Left ventricle myocardium superior (tissue), 1 donor: ENCODE measurements around the gene CHRM5. TPM values are rescaled to one million over a fixed set of nuclear protein-coding genes. Genes with fewer than 3 reads are reported as not detected.
"Not testable (repeated sequence)": the region's sequence is repeated elsewhere in the genome, so short reads cannot be mapped to it uniquely, and the experiment has no call there.

Source experiments
- ATAC-seq: fragments of 200-7000 bp; cut with Tn5 transposase; one replicate; pipeline ENCODE4 v1.9.1; 2020; ENCODE audit warnings: mild to moderate bottlenecking, moderate library complexity
- DNase-seq: peaks from one replicate; pipeline ENCODE4 v3.0.0-alpha.2; 2020
- intact Hi-C: fragments of 100-400 bp; cut with micrococcal nuclease; formaldehyde crosslinking; loops from one replicate; pipeline ENCODE4 v1.11.0; 2022
- total RNA-seq: library from RNA; stranded (reverse); fragmentation: NEBNext Ultra II Directional; extraction: Animal tissue kit (Norgen Biotek cat#: 25700); gene quantifications from one replicate; pipeline ENCODE4 v1.2.1, GENCODE V29; 2021
- donor health status: DM: no; HTN: yes; CAD: no; lungs with severe emphysema.

Gene CHRM5
- total RNA-seq, 1 donor from 2014 or later, result not detected

- no peak for DNase-seq
- ATAC-seq, result no peak
- intact Hi-C loops, result no loop called here
Observed at GRCh38 chr15:34031987-34032760, 63.9 kb downstream of the CHRM5 start.

DNA sequence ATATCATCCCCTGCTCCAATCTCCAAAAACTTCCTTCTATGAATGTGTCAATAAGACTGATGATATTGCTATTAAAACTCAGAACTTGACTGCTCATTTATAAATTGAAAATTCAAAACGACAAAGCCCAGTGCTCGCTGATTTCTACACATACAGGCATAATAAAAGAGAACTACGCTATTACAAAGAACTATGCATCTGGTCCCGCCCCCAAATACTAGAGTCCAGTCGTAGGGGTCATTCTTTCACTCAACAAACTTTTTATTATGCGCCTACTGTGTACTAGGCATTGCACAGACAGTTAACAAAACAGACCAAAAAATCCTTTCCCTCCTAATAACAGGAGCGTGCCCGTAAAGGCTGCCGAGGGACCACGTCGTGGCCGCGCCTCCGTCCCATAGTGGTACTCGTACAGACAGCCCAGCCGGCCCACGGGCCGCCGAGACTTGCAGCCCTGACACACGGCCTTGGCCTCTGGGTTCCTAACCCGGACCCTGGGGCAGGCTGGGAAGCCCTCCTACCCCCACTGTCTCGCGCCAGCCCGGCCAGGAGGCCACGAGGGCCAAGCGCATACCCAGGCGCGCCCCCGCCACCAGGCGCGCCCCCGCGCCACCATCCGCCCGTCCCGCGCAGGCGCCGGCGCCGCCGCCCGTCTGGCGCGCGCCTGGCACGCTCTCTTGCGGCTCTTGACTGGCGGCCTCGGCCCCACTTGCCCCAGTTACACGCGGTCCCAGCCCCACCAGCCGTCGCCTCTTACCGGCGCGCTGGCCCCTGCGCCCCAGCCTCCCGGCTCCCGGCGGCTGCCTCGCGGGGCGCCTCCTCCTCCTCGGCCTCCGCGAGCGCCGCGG is 70.0 kb downstream of the CHRM5 start:
- ATAC-seq, result peak; percentile 96
- DNase-seq, result peak; percentile 92
- intact Hi-C loops, result no loop called here

DNA sequence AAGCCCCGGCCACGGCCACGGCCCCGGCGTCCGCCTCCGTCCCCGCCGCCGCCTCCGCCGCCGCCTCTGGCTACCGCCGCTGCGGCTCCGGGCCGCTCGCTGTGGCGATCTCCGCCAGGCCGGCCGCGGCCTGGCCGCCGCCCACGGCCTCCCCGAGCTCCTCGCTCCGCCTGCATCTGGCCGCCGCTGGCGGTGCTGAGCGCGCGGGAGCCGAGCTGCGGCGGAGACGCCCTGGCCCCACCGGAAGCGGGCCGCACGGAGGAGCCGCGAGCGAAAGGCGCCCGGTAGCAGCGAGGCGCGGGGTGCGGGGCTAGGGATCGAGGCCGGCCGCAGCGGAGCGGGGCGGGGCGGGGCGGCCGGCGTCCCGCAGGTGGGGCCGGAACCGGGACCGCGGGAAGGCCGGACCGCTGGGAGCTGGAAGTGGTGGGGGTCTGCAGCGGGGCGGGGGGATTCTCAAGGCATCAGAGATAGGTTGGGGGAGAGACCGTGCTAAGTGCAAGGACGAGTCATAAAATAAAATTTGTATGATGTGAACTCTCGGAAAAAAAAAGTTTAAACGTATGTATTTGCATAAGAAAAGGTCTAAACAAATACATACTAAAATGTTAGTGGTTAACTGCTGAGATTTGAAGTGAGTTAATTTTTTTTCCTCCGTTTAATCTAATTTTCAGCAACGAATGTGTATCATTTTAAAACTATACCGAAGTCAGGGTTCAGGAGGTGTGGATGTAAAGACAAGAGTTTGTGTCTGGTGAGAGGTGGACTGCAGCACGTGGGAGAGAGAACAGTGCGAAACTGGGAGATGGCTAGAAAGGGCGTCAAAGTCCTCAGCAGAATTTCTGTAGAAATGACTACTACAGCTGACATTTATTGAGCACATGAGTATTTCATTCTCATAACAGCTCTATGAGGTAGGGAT is 70.8 kb downstream of the CHRM5 start, which contains the start of gene AVEN:
Gene AVEN (minus strand): TSS at position 334 of the 919 bp plus-strand sequence. CDS start 158 bp downstream, at position 176.
- peak; percentile 74 for ATAC-seq
- intact Hi-C loops, result no loop called here
- peak; percentile 76 for DNase-seq

GRCh38 chr15:34039790-34040113 is 71.5 kb downstream of the CHRM5 start:
- ATAC-seq, result no peak
- intact Hi-C loops, result no loop called here
- DNase-seq, result no peak

- intact Hi-C loops, result no loop called here
- no peak for ATAC-seq
- DNase-seq, result no peak
Observed at GRCh38 chr15:34043391-34043790, 75.1 kb downstream of the CHRM5 start.

DNA sequence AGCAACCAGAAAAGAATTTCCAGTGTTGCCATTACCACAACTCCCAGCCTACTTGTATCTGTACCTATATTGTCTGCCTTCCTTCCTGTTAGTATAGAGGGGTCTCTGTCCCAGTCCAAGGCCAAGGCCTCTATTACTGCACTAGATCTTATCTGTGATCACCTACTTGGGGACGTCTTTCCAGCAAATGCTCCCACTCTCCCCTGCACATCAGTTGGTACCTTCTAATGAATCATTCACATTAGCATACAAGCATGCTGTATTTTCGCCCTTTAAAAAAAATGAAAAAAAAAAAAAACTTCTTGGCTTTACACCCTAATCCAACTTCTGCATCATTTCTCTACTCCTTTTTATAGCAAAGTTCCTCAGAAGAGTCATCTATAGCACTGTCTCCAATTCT is 75.5 kb downstream of the CHRM5 start:
- ATAC-seq, result no peak
- DNase-seq, result no peak
- intact Hi-C loops, result no loop called here

GRCh38 chr15:34046471-34047145 is 78.3 kb downstream of the CHRM5 start:
- DNase-seq, result no peak
- ATAC-seq, result no peak
- intact Hi-C loops, result no loop called here

DNA sequence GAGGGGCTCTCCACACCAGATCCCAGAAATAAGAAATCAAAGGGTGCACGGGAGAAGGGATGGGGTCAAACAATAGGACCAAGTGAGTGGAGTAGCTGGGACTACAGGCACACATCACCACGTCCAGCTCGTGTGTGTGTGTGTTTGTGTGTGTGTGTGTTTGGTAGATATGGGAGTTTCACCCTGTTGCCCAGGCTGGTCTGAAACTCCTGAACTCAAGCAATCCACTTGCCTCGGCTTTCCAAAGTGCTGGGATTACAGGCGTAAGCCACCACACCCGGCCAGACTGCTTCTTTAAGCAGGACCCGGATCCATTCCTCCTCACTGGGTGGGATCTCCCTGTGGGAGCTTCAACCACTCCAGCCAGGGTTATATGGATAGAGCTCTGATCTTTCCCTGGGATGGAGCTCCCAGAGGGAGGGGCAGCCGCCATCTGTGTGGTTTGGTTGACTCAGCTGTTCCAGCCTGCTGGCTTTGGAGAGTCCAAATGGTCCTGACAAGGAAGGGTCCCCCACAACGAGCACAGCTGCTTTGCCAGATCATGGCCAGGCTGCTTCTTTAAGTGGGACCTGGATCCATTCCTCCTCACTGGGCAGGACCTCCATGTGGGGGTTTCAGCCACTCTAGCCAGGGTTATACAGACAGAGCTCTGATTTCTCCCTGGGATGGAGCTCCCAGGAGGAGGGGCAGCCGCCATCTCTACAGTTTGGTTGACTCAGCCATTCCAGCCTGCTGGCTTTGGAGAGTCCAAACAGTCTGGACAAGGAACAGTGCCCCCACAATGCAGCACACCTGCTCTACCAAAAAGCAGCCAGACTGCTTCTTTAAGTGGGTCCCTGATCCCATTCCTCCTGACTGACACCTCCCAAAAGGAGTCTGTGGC is 79.8 kb downstream of the CHRM5 start:
- no peak for DNase-seq
- intact Hi-C loops, result no loop called here
- no peak for ATAC-seq

DNA sequence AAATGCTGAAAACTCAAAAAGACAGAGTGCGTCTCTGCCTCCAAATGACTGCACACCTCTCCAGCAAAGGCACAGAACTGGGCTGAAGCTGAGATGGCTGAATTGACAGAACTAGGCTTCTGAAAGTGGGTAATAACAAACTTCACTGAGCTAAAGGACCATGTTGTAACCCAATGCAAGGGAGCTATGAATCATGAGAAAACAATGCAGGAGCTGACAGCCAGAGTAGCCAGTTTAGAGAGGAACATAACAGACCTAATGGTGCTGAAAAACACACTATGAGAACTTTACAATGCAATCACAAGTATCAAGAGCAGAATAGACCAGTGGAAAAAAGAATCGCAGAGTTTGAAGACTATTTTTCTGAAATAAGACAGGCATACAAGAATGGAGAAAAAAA is 80.8 kb downstream of the CHRM5 start:
- DNase-seq, result no peak
- ATAC-seq, result no peak
- intact Hi-C loops, result no loop called here

DNA sequence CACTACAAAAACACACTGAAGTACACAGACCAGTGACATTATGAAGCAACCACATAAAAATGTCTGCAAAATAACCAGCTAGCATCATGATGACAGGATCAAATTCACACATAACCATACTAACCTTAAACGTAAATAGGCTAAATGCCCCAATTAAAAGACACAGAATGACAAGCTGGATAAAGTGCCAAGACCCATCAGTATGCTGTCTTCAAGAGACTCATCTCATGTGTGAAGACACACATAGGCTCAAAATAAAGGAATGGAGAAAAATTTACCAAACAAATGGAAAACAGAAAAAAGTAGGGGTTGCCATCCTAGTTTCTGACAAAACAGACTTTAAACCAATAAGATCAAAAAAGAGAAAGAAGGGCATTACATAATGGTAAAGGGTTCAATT is 82.1 kb downstream of the CHRM5 start:
- ATAC-seq, DNase-seq, intact Hi-C loops: not testable (repeated sequence)

GRCh38 chr15:34054081-34054707 is 85.9 kb downstream of the CHRM5 start:
- intact Hi-C loops, result no loop called here
- ATAC-seq, result no peak
- DNase-seq, result no peak

DNA sequence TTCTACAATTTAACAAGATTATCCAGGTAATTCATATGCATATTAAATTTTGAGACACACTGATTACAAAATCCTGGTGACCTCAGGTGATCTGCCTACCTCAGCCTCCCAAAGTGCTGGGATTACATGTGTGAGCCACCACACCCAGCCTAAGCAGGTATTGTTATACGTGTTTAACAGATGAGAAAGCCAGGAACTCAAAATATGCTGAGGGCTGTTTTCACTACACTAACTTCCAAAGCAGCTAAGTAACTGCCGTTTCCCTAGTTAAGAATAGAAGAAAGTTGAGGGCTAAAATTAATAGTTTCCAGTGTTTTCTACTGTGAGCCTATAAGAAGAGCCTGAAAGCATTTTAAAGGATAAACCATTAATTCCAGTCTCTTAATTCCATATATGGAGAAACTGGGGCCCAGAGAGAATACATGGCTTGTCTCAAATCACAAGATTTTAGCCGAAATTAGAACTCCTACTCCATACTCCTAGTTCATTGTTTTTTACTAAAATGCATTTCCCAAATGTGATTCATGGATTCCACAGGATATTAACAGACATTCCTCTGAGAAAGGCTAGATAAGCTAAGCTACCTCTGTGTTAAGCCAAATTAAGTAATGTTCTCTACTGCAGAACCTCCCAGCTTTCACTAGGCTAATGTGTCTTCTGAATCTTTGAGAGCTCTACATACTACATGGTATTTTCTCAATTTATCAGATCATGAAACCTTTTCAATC is 87.7 kb downstream of the CHRM5 start:
- intact Hi-C loops, result no loop called here
- ATAC-seq (peak; percentile 41), DNase-seq (no peak)

DNA sequence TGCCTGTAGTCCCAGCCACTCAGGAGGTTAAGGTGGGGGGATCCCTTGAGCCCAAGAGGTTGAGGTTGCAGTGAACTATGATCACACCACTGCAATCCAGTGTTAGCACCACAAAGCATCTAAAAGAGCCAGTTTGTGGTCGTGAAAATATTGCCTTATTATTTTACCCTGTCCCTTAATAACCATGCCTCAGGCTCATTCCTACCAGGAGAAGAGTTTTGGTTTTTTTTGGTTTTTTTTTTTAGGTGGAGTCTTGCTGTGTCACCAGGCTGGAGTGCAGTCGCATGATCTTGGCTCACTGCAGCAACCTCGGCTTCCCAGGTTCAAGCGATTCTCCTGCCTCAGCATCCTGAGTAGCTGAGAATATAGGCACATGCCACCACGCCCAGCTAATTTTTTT is 88.6 kb downstream of the CHRM5 start:
- ATAC-seq, result no peak
- intact Hi-C loops, result no loop called here
- no peak for DNase-seq

DNA sequence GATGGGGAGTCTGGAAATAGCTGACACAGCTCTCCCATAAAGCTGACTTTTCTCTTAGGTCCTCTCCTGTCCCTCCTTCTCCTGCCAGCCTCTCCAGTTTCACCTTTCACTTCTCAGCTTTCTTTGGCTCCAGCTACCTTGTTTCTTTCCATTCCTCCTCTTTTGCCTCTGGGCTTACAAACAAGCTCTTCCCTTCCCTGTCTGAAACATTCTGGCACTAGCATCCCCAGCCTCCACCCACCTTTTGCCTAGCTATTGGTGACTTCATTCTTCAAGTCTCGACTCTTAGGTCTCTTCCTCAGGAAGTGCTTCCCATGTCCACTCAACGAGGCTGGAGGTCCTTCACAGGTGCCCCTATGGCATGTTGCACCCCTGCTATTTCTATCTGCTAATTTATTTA is 91.2 kb downstream of the CHRM5 start:
- ATAC-seq (no peak), DNase-seq (no peak)
- intact Hi-C loops, result no loop called here

DNA sequence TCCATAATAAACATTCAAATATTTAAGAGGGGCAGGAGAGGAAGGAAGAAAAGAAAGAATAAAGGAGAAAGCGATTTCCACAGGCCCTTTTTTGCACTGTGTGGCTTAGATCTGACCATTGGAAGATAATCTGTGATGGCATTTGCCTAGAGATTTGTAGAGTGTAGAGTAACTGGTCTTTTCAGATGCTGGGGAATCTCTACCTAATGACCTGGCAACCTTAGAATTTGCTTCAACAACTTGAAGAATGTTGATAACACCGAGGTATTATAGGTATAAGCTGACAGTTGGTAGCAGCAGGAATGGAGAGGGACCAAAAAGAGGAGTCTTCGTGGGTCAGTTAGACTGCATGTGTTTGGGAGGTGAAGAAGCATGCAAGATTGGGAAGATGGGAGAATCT is 91.6 kb downstream of the CHRM5 start:
- ATAC-seq, result no peak

DNA sequence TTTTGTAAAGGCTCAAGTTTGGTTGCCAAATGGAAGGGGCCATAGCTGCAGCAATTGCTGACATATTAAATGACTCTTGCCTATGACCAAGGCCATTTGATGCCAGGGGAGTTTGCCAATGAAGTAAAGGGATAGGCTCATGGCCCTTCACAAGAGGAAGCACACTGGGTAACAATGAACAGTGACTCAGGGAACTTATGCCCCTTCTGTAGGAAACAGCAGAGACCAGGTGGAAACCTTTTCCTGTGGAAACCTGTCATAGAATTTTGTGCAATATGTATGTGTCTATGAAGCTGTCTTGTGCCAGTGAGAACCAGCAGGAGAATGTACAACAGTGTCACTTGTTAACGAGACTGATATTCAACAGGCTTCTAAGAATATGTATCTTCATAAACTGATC is 96.1 kb downstream of the CHRM5 start:
- intact Hi-C loops, result loop anchor here (10.0 kb wide), 1 partner anchor 150 kb away; the partner anchor contains the start of gene KATNBL1
- ATAC-seq (no peak), DNase-seq (no peak)

More for the DNA sequence above, 91.6 kb downstream of the CHRM5 start:
- intact Hi-C loops, result loop anchor here (10.0 kb wide), 1 partner anchor 155 kb away; the partner anchor contains the start of gene KATNBL1
- no peak for DNase-seq

DNA sequence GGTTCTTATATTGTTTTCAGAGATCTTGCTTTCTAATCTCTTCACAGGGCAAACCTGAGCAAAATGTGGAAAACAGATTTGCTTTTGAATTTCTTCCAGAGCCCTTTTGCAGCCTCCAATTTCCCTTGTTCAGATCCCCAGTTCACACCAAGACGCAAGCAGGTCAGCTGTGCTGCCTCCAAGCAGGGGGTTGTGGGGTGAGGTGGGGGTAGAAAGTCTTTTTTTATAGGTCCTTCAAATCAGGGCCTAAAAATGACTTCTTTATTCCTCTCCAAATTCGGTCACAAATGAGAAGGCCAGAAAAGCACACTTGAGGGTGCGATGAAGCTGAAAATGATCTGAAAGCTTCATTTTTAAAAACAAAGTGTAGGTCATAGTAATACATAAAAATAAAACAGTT is 97.0 kb downstream of the CHRM5 start:
- DNase-seq (no peak), ATAC-seq (no peak)
- intact Hi-C loops, result loop anchor here (10.0 kb wide), 1 partner anchor 150 kb away; the partner anchor contains the start of gene KATNBL1
